Stimulated activated naive CD4-positive, alpha-beta T cell (primary cell): ENCODE measurements around the gene GPR87.

Experiments
- DNase-seq, 6 experiments: peaks; one replicate each; lab custom pipeline; 2025; lab: John Stamatoyannopoulos, UW

The GPR87 gene

GRCh38 chr3:151316267-151316991, at the start of gene GPR87:
Gene GPR87 (minus strand): TSS chr3:151316820. CDS start chr3:151300100, 16,720 bp downstream.
- DNase-seq: no peak

GRCh38 chr3:151362751-151363174, 46.1 kb upstream of the GPR87 start:
- no peak for DNase-seq

DNA sequence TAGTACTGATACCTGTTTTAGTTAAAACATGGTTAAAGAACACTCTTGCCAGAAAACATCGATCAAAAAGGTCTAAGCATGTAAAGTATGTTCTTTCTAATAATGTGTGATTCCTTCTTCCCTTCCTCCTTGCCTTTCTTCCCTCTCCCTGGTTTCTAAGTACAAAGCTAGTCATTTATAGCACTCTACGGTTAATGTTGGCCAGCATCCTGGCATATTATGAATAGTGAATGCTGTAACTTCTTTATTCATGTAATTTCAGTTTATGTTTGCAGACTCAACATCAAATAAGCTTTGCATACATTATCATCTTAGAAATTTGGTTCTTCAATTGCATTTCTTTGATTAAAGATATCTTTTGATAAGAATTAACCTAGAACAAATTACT, 40.8 kb upstream of the GPR87 start:
- no peak for DNase-seq

DNA sequence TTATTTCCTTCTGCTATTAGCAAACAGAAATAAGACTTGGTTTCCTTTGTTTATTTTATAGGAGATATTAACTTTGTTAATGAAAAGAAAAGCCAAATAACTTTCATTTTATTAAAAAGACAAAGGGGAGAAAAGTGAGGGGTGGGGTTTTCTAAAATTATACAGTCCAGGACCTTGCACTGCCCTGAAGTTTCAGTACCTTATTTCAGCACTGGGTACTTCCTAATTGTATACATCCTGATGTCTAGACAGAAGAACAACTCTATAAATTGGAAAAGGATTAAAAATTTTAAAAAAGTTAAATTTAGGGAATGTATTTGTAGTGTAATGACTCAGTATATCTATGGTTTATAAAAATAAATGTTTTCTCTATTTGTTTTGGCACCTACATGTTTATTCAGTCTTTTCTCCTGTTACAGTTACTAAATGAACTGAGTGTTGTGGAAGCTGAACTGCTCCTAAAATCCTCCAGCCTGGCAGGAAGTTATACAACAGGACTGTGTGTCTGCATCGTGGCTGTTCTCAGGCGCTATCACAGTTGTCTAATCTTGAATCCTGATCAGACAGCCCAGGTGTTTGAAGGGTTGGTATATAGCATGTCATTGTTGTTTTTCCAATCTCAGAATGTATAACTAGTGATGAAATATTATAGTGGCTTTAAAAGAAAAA, 40.3 kb upstream of the GPR87 start:
- no peak for DNase-seq

DNA sequence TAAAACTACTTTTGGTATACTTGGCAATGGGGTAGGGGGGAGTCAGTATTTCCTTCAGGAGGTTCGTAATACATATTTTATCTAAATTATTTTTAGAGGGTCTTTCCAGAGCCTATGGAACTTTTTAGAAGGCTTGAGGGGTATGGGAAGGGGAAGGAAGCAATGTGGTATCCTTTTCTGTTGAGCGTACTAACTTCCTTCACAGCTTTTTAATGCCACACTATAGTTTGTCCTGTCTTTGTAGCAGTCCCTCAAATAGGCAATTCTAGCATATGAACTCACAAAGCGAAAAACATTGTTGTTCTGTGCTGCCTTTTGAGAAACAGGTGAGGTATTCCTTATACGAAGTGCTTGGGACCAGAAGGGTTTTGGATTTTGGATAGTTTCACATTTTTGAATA, 35.0 kb upstream of the GPR87 start:
- no peak for DNase-seq

GRCh38 chr3:151351219-151351618, 34.6 kb upstream of the GPR87 start:
- DNase-seq: no peak

DNA sequence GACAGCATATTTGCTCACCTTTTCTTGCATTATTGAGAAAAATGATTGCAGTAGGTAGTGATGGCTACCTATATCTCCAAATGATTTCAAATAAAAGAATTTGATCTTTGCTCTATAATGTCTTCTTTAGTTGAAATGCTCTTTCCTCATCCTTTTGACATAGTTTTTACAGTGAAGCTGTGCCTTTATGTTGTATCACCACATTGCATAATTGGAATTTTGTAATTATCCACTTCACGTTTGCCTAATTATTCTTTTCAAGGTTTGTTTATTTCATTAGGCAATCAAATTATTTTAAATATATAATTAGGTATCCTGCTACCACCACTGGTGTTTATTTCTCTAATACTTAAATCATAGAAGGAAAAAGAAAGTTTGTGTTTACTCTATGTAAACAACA, 34.0 kb upstream of the GPR87 start:
- DNase-seq: no peak

GRCh38 chr3:151347432-151347831, 30.8 kb upstream of the GPR87 start:
- no peak for DNase-seq

DNA sequence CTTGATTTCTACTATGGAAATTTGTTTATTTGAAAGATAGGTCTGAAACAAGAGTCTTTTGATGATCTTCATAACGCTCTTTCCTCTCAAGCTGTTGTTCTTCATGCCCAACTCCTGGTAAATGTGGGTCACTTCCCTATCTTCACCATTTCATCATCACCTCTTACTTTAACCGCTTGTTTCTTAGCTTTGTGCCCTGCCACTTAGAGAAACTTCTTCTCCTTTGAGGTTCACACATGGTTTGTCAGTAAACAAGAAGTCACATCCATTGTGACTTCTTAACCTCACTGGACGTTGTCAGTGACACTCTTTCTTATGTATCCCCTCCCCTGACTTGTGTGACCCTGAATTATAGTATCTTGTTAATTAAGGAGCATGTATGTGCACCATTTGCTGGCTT, 29.7 kb upstream of the GPR87 start:
- DNase-seq: no peak

DNA sequence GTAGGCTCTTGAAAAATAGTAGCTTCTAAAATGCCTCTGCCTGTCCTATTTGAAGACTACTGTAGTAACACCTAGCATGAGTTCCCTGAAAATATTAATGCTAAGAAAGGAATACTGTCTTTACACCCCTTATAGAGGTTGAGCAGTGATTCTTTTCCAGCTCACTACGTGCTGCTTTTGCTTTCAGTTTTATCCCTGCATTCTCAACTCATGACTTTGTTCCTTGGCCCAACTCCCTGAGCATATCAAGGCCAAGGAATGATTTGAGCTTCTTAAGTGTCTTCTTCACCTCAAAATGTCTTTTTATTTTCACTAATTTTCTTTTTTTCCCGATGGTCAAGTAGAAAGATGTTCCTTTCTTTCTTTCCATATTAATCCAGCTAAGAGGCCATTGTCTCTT, 29.2 kb upstream of the GPR87 start:
- no peak for DNase-seq

- DNase-seq: no peak
Observed at GRCh38 chr3:151331696-151332095, 15.1 kb upstream of the GPR87 start.

DNA sequence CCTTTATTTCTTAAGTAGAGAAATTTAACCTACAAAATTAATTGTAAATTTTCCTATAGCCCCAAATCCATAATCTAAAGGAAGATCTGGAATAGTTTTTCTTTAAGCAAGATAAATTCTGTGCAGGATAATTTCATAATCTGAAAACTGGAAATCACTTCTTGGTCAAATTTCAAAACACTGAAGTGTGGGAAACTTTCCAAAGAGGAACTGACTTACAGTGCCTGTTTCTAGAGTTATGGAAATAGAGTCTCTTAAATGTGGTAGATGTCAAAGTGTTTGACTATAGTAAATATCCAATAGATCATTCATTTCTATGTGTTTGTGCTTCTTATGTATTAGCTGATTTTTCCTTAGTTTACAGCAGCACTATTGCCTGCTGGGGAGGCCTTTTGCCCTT, 14.3 kb upstream of the GPR87 start:
- no peak for DNase-seq

DNA sequence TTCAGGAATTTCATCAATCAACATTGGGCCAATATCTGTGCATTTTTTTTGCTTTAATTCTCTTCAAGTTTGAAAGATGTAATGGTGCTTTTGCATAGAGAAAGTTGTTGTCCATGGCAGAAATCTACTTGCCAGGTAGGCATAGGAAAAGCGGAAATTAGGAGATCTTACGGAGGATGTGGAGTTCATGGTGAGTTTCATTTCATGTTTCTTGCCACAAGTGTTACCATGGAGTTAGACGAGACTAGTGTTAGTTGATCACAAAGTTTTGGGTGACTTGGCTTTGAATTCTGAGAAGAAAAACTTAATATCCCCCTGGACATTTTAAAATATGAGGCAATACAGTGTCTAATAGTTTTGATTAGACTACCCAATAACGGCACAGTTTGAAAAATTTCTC, 13.8 kb upstream of the GPR87 start:
- no peak for DNase-seq

GRCh38 chr3:151329363-151329762, 12.7 kb upstream of the GPR87 start, which contains the start of gene P2RY13:
Gene P2RY13 (minus strand): TSS chr3:151329549. CDS start chr3:151329528, 21 bp downstream.
- DNase-seq: no peak

DNA sequence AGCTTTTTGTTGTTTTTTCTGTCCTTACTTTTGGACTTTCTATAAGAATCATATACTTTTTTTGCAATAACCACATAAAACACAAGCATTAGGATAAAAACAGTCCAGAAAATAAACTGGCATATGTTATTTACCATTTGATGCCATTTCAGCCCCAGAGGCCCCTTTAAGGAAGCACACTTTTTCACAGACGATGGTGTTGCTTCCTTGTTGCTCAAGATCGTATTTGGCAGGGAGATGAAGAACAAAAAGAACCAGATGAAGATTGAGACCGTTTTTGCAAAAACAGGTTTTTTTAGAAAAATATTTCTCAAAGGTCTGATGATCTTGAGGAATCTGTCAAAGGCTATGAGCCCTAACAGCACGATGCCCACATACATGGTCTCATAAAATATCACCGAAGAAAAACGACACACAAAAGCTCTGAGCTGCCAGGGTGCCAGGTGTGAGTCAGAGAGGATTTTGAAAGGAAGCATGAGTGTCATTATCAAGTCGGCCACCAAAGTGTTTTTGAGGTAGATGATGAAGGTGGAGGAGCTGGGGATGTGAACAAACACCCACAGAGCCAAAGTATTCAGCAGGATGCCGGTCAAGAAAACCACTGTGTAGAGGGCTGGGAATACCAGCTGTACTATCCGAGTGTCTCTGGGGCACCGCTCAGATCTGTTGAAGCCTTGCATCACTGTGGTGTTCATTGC, 11.8 kb upstream of the GPR87 start:
- no peak for DNase-seq

- DNase-seq: peak in 1 of 6 experiments; percentile 3
Observed at GRCh38 chr3:151327571-151328198, 11.1 kb upstream of the GPR87 start.

GRCh38 chr3:151322511-151322910, 5.9 kb upstream of the GPR87 start:
- no peak for DNase-seq

DNA sequence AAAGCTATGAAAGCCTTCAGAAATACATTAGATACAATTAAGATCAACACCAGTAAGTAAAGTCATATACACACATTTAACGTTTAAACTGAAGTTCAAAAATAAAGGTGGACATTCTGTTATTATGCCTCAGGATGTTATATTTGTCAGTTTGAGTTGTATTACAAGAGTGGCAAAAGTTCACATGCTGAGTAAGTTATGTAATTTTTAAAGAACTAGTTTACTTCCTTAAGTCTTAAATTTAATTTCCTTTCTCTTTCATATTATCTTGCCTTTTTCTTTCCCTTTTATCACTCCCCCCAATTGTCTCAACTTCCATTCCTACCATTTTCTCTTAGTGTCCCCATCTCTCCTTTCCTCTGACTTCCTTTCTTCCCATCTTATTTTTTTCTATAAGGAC, 4.9 kb upstream of the GPR87 start:
- DNase-seq: no peak

- no peak for DNase-seq
Observed at GRCh38 chr3:151320131-151320530, 3.5 kb upstream of the GPR87 start.

GRCh38 chr3:151319628-151320027, 3.0 kb upstream of the GPR87 start:
- DNase-seq: no peak

DNA sequence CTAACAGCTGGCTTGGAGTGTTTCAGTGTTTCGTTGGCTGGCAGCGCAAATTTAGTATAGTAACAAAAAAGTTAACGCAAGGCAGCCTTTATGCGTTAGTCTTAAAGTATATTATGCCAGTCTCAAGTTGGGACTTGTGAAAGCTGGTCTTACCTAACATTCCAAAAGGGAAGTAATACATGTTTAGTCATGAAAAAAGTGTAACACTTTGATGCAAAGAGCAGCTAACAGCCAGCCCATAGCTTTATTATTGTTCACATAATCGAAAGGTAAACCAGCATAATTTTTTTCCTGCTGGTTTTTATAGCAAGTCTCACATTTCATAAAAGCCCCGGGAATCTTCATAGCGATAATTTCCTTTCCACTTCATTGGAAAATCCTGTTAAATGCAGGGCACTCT, 2.4 kb upstream of the GPR87 start:
- no peak for DNase-seq

DNA sequence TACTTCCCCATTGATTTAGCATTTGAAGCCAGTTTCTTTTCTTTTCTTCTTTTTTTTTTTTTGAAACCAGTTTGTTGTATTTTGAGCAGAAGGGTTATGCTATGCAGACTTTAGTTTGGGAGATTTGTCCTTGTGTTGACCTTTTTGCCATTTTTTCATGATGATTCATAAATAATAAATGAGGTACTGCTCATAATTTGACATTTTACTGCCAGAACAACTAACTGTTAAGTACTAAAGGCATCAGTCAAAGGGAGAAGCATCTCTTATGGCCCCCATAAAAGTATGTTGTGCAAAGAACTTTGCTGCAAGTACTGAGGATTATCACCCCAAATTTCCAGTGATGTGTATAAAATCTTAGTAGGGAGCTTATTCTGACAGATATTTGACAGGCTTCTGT, 1.7 kb upstream of the GPR87 start:
- no peak for DNase-seq

DNA sequence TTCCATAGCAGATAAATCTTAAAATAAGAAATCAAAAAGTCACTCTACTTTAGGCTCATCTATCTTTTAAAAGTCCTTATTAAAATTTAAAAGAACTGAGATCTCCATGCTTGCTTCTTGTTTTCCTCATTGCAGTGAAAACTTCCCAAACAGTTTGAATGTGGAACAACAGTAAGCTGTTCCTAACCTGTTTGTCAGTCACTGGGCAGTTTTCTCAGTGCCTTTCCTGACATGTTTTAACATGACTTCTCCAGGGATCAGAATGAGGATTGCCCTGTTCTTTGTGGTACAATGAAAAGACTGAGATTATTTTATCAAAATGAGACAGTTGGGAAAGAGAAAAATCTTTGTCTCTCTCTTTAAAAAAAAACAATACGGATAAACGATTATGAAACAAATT, 774 bp downstream of the GPR87 start:
- DNase-seq: no peak
